Skin of body (tissue), 2 donors: Measurements from ENCODE around the gene PPP1R3C. TPM values are rescaled to one million over a fixed set of nuclear protein-coding genes. Genes with fewer than 3 reads are reported as not detected.
A peak's percentile ranks its signal among the peaks of the same experiment; 100 is the strongest.

Experiments
- DNase-seq: peaks from one replicate; lab custom pipeline; 2025; lab: John Stamatoyannopoulos, UW
- total RNA-seq: library from RNA; depleted of rRNA; stranded (reverse); fragments of >200 nt; gene quantifications from one replicate; pipeline ENCODE4 v1.2.3, GENCODE V29; 2014

Gene PPP1R3C
- total RNA-seq: 71.7 TPM

- DNase-seq: peak; percentile 76
Measured at GRCh38 chr10:91632671-91633550, at the start of gene PPP1R3C. Gene PPP1R3C, minus strand, starts transcription at chr10:91633071. Its CDS starts 102 bp downstream, at chr10:91632969.

- DNase-seq: no peak
Measured at GRCh38 chr10:91681361-91682276, 48.7 kb upstream of the PPP1R3C start.

DNA sequence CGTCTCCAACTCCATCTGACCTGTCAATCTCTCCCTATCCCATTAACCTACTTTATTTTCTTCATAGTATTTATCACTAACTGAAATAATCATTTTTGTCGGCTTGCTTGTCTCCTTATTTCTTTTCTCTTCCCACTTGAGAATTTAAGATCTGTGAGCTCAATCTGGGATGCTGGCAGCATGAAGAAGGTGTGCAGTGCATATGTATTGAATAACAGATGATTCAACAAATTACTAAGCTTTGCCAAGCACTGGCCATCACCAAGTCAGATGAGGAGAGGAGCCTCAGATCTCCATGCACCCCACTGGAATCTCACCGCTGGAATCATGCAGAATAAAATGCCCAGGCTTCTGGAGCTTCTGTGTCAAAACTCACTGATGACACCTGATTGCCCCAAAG lies 47.6 kb upstream of the PPP1R3C start:
- DNase-seq: no peak

DNA sequence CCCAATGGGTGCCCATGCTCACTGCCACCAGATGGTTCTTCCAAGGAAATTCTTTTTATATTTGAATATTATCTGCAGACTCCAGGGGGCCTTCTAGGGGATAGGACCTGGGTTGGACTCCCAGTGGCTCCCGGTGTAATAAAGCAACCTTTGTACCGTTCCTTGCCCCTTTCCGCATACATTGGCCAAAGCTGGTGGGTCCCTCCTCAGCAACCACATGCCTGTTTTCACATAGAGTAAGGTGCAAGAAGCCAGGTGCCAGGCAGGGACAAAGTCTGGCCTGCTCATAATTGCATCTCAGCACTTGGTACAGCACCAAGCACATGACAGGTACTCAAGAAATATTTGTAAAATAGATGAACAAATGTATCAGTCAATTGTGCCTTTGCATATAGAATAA lies 46.4 kb upstream of the PPP1R3C start:
- DNase-seq: no peak

GRCh38 chr10:91677911-91678310 lies 45.0 kb upstream of the PPP1R3C start:
- DNase-seq: no peak

- no peak for DNase-seq
Measured at GRCh38 chr10:91672021-91672608, 39.2 kb upstream of the PPP1R3C start.

DNA sequence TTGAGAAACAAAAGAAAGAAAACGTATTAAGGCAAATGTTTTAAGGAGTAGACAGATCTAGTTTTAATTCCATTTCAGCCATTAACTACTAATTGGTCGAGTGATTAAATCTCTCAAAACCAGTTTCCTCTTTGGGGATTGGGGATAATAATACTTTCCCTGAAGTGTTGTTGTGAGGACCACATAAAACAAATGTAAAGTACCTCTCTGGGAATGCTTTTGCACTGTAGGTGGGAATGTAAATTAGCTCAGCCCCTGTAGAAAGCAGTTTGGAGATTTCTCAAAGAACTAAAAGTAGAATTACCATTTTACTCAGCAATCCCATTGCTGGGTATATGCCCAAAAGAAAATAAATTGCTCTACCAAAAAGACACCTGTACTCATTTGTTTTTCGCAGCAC lies 36.0 kb upstream of the PPP1R3C start:
- no peak for DNase-seq

DNA sequence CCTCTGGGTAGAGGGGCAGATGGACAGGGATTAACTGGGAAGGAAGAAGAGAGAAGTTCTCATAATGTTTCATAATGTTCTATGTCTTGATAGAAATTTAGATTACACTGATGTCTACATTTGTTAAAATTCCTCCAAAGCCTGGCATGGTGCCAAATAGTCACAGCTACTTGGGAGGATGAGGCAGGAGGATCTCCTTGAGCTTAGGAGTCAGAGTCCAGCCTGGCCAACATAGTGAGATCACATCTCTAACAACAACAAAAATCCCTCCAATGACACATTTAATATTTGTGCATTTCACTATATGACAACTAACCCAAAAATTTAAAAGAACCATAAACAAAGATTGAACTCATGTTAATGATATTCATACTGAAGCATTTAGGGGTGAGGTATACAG lies 33.0 kb upstream of the PPP1R3C start:
- DNase-seq: no peak

DNA sequence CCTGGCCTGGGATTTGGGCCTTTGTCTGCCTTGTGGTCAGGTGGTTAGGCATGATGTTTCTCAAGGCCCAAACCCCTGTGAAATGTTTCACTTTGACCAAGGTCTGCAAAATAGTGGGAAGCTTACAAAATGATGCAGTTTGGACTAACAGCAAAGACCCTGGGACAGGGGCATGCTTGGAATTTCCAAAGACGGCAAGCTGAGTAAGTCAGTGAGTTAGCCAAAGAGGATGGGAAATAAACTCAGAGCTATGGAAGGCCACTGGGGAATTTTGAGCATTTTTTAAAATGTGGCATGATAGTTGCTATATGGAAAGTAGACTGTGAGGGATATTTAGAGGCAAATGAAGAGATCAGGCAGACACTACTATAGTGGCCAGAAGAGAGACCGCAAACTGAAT lies 31.6 kb upstream of the PPP1R3C start:
- no peak for DNase-seq

DNA sequence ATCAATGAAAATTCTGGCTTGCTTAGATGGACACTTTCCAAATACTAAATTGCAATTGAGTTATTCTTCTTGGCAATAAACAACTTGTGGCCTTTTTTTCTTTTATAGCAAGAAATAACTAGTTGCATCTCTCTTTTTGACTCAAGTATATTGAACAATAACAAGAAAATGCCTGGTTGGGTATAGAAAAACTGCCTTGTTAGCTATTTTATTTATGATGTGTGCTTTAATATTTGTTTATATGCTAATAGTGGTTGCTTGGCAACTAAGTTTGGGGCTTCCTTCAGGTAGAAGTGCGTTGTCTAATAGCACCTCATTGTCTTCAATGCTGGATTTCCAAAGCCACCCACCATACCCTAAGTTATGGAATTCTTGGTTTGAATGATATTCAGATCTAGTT lies 30.1 kb upstream of the PPP1R3C start:
- no peak for DNase-seq

- DNase-seq: peak; percentile 26
Measured at GRCh38 chr10:91653219-91653870, 20.5 kb upstream of the PPP1R3C start.

DNA sequence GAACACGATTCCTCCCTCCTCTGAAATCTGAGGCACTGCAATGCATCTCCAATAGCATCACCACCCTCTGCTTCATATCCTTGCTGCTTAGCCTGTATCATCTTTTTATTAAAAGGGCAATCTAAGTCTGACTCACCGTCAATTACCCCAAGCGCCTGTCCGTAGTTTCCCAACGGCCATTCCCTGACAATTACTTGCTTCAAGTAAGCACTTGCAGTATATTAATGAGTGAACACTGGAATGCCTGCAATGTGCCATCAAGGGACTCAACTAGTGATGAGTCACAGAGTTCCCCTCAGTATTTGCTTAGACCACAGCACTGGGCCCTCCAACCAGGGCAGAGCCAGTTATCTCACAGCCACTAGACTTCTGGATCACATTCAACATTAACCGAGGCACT lies 19.5 kb upstream of the PPP1R3C start:
- no peak for DNase-seq

DNA sequence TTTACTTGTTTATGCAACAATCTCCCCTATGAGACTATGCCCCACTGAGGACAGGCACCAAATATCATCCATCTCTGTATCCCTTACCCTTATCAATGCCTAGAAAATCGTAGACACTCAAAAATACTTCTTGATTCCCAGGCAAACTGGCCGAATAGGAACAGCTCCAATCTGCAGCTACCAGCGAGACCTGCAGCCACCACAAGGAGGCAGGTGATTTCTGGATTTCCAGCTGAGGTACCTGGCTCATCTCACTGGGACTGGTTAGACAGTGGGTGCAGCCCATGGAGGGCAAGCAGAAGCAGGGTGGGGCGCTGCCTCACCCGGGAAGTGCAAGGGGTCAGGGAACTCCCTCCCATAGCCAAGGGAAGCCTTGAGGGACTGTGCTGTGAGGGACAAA lies 10.8 kb upstream of the PPP1R3C start:
- no peak for DNase-seq

DNA sequence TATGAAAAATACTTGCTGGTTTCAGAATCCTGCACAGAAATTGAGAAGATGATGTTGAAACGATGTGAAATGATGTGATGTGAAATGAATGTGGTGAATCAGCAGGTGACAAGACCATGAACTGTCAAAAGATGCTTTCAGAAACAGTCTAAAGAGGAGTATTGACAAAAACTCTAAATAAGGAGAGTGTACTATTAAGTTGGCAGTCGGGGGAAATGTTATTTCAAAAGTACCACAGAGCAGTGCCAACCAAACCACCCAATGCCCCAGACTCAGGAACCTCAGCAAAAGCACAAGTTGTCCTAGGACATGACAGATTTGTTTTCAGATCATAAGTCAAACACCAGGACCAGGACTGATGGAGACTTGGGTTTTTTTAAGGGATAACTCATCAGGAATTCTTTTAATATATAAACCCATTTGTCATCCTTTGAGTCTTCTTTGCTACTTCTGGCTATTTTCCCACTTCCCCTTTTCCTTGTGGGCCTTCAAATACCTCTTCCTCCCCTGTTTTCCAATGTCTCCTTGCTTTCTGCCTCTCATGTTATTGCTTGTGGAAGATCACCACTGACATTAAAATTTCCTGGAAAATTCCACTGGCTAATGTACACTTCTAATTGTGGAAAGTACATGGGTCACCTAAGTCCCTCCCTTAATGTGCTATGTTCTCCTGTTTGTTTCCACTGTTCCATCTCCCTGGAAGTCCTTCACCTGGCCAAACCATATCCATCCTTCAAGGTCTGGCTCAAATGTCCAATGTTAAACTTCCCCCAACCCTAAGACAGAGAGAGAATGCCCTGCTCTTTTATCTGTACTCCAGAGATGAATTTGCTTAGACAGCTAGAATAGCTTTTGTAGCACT lies 10.2 kb upstream of the PPP1R3C start:
- DNase-seq: no peak

DNA sequence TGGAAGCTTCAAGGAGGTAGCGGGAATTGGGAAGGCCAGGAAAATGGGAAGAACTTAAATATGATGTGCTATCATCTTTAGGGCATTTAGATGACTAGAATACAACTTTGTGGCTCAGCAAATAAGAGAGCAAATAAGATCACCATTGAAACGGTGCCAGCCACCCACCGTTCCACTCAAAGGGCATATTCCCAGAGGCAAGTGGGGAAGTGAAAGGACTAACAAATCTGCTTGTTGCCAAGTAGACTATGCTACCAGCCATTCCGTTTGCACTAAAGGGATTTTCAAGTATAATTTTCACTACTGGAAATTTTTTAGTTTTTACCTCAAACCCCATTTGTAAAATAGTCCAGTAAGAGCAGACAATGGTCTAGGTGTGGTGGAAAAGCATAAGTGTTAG lies 4.0 kb upstream of the PPP1R3C start:
- DNase-seq: no peak

DNA sequence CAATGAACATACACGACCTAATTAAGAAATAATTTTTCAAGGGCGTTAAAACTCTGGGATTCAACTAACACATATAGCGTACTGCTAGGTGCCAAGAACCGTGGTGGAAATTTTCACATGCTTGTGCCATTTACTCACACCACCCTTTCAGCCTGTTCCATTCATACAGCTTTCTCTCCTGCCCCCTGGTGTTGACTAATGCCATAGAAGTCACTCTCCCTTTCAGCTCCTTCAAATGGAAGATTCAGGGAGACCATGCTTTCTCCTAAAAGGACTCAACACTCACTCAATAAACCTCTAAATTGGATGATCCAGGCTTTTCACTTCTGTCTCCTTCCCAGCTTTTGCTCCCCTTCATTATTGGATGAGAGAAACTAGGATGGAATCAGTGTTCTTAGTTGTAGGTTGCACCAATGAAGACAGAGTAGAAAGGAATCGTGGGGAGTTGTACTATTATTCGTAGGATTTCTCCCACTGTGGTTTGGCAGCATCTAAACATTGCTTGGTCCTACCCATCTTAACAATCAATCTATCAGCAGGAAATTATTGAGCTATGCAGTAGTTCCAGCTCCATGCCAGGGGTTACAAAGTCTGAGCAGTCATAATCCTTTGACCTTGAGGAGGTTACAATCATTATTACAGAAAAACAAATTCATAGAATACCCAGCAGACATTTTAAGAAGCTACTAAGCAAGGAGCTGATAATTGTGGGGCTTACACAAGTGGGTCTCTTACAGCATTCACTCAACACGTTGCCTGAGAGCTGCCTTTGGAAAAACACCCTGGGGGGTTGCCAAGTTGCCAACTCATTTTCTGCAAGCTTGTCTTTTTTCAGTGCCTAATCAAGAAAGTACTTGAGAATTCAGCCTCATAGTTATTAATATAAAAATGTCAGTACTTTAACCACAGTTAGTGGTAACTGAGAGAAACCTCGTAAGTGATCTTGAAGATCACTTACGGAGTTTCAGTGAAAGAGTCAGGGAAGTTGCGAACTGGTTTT lies 2.8 kb upstream of the PPP1R3C start:
- DNase-seq: peak; percentile 83

DNA sequence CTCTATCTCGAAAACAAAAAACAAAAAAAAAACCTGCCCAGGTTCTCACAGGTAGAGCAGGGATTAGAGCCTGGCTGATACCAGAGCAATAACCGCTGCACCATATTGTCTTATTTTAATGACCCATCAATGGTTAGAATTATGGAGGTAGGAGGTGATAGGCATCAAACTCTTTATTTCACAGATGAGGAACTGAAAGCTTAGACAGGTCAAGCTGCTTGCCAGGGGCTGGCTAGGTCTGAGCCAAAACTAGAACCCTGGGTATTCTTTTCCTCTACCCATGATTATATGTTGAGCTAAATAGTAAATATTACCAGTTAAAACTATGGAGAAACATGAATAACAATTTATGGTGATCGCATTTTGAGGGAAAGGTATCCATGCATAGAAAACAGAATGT lies 2.0 kb upstream of the PPP1R3C start:
- no peak for DNase-seq

- no peak for DNase-seq
Measured at GRCh38 chr10:91634246-91634645, 1.4 kb upstream of the PPP1R3C start.

DNA sequence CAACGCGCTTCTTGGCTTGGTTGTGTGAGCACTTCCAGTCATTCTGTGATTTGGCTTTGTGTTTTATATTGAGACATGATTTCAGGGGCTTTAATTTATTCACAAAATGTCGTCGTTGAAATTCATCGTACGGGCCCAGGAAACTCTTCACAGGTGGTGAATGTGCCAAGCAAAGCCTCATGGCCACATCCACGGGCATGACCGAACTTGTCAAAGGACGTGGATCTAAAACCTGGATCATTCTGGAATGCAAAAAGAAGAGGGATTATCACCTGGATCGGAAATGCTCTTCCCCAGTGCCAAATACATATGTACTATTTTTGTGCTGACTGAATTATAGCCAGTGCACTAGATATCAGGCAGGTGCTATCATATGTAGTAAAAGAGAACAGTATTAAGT lies 2.2 kb downstream of the PPP1R3C start:
- DNase-seq: no peak
